Smooth muscle cell (in vitro differentiated cells): ENCODE measurements around the gene CHRND. TPM values are rescaled to one million over a fixed set of nuclear protein-coding genes. Genes with fewer than 3 reads are reported as not detected.

ENCODE experiments used
- DNase-seq: peaks from one replicate; lab custom pipeline; 2025; ENCODE audit not compliant: unreplicated experiment; lab: John Stamatoyannopoulos, UW
- H2AFZ ChIP-seq: fragments of 200-600 bp; sonication (generic); 2 replicates; pipeline ENCODE4 v1.6.0; 2016; ENCODE audit warnings: antibody characterized with exemption, low read depth, mild to moderate bottlenecking
- H3F3A ChIP-seq: fragments of 200-600 bp; sonication (generic); 2 replicates; pipeline ENCODE4 v1.6.0; 2017; ENCODE audit warnings: antibody characterized with exemption, low read depth
- H3K27ac ChIP-seq: fragments of 200-600 bp; sonication (generic); 2 replicates; pipeline ENCODE4 v1.5.1; 2016; ENCODE audit warnings: low read depth, mild to moderate bottlenecking
- H3K27me3 ChIP-seq: fragments of 200-600 bp; sonication (generic); 2 replicates; pipeline ENCODE4 v1.6.1; 2016; ENCODE audit warnings: low read depth, mild to moderate bottlenecking
- H3K36me3 ChIP-seq: fragments of 200-600 bp; sonication (generic); 2 replicates; pipeline ENCODE4 v1.5.1; 2016; ENCODE audit warnings: low read depth
- H3K4me1 ChIP-seq: fragments of 200-600 bp; sonication (generic); 2 replicates; pipeline ENCODE4 v1.5.1; 2016; ENCODE audit warnings: low read depth
- H3K4me2 ChIP-seq: fragments of 200-600 bp; sonication (generic); 2 replicates; pipeline ENCODE4 v1.6.0; 2016; ENCODE audit warnings: mild to moderate bottlenecking
- H3K4me3 ChIP-seq: fragments of 200-600 bp; sonication (generic); 2 replicates; pipeline ENCODE4 v1.5.1; 2016; ENCODE audit warnings: mild to moderate bottlenecking
- H3K79me2 ChIP-seq: fragments of 200-600 bp; sonication (generic); 2 replicates; pipeline ENCODE4 v1.6.0; 2016; ENCODE audit warnings: low read depth, mild to moderate bottlenecking
- H3K9ac ChIP-seq: fragments of 200-600 bp; sonication (generic); 2 replicates; pipeline ENCODE4 v1.6.0; 2016; ENCODE audit warnings: low read depth
- H3K9me3 ChIP-seq: fragments of 200-600 bp; sonication (generic); replicated peaks from 2 replicates; pipeline ENCODE4 v1.5.1; 2016; ENCODE audit warnings: low read depth
- H4K20me1 ChIP-seq: fragments of 200-600 bp; sonication (generic); 2 replicates; pipeline ENCODE4 v1.6.0; 2016; ENCODE audit warnings: low read depth
- CTCF ChIP-seq: fragments of 200-600 bp; sonication (generic); IDR thresholded peaks from 2 replicates; pipeline ENCODE4 v1.5.1; 2017; ENCODE audit warnings: borderline replicate concordance, mild to moderate bottlenecking, antibody characterized with exemption; ENCODE audit not compliant: insufficient read depth, poor library complexity, severe bottlenecking
- WGBS: methylation state at CpG from one replicate; pipeline ENCODE4 v1.1.7; 2016; ENCODE audit warnings: low lambda C conversion rate; 5-methylcytosine and 5-hydroxymethylcytosine counted together
- polyA plus RNA-seq: library from polyadenylated mRNA; unstranded; fragments of >200 nt; fragmentation: Nextera tagmentation; extraction: Ambion mirVana; gene quantifications from 2 replicates; pipeline ENCODE4 v1.2.1, GENCODE V29; 2016
- total RNA-seq: library from RNA; depleted of rRNA; stranded (reverse); fragments of >200 nt; gene quantifications from 2 replicates; pipeline ENCODE4 v1.2.3, GENCODE V29; 2014

The CHRND gene
- total and polyA plus RNA-seq, 2 experiments from 2014 or later: not detected

- H2AFZ ChIP-seq: no peak overlapping the region
- H3K9ac ChIP-seq: no peak overlapping the region
- H3F3A ChIP-seq: no peaks in the 10 kb centered on the region
- peaks cover 17% of the 10 kb centered on the region for H3K79me2 ChIP-seq
- H3K27me3 ChIP-seq: no peaks in the 10 kb centered on the region
- H3K9me3 ChIP-seq: no peaks in the 10 kb centered on the region
- H3K4me3 ChIP-seq: no peak overlapping the region
- no peak overlapping the region for H3K27ac ChIP-seq
- H3K36me3 ChIP-seq: no peaks in the 10 kb centered on the region
- WGBS: 93% methylated on average over 19 of the region's 19 CpGs
- no peak overlapping the region for H3K4me2 ChIP-seq
- peaks cover 7% of the 10 kb centered on the region for H4K20me1 ChIP-seq
- DNase-seq: no peak
- H3K4me1 ChIP-seq: peaks cover 6% of the 10 kb centered on the region
- TF ChIP-seq CTCF: no peak
These were observed 18.1 kb downstream of the CHRND start for GRCh38 chr2:232543928-232544631.

GRCh38 chr2:232544674-232545073 is 18.7 kb downstream of the CHRND start:
- DNase-seq: no peak
- no peak overlapping the region for H3K4me2 ChIP-seq
- TF ChIP-seq CTCF: no peak
- H3K4me1 ChIP-seq: peaks cover 5% of the 10 kb centered on the region
- H3K4me3 ChIP-seq: no peak overlapping the region
- H3K79me2 ChIP-seq: peaks cover 23% of the 10 kb centered on the region
- H3F3A ChIP-seq: no peaks in the 10 kb centered on the region
- no peak overlapping the region for H3K9ac ChIP-seq
- H2AFZ ChIP-seq: no peak overlapping the region
- peaks cover 7% of the 10 kb centered on the region for H4K20me1 ChIP-seq
- no peaks in the 10 kb centered on the region for H3K9me3 ChIP-seq
- H3K36me3 ChIP-seq: no peaks in the 10 kb centered on the region
- no peaks in the 10 kb centered on the region for H3K27me3 ChIP-seq
- 97% methylated on average over 6 of the region's 6 CpGs for WGBS
- no peak overlapping the region for H3K27ac ChIP-seq

DNA sequence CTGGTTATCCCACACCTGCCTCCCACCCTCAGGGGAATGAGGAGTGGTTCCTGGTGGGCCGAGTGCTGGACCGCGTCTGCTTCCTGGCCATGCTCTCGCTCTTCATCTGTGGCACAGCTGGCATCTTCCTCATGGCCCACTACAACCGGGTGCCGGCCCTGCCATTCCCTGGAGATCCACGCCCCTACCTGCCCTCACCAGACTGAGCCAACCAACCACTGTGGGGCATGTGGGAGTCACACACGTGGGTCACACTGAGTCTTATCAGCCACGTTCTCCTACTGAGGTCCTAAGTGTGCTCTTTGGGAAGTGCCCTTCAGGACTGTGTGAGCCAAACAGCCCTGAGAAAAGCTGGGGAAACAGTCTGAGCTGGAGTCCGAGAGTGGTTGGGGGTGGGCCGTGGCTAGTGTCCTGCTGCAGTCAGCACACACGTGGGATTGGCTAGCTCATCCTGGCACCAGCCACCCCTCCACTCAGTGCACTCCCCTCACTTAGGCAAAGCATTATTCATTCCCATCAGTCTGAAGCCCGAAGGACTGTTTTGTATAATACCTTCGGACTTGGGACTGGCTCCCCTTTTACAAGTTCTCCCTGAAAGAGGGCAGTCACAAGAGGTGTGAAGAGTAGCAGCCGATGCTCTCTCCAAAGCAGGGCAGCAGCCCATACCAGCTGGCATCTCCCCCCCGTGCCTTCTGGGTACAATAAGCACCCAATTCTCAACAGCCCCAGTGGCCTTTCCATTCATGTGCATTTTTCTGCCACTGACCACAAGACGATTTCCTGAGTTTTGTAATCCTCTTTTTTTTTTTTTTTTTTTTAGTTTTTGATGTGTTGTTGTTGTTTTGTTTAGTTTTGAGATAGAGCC is 19.8 kb downstream of the CHRND start:
- Histone ChIP-seq H4K20me1 (peaks cover 7% of the 10 kb centered on the region), H3F3A (no peaks in the 10 kb centered on the region), H3K4me3 (no peak overlapping the region), H3K4me2 (no peak overlapping the region), H3K36me3 (no peaks in the 10 kb centered on the region), H2AFZ (no peak overlapping the region), H3K27me3 (no peaks in the 10 kb centered on the region), H3K4me1 (peaks cover 8% of the 10 kb centered on the region), H3K27ac (no peak overlapping the region), H3K9me3 (no peaks in the 10 kb centered on the region), H3K9ac (no peak overlapping the region), H3K79me2 (peaks cover 25% of the 10 kb centered on the region)
- DNase-seq: no peak
- TF ChIP-seq CTCF: no peak
- WGBS: 95% methylated on average over 17 of the region's 17 CpGs
